NCI-H2029 treated with DMSO at 0.1 percent for 48 hours (cell line): Measurements from ENCODE around the gene MPPED2.

Source experiments
- DNase-seq: peaks from one replicate; lab custom pipeline; 2025; lab: John Stamatoyannopoulos, UW

The MPPED2 gene

GRCh38 chr11:30414244-30414643 is 171.9 kb downstream of the MPPED2 start:
- no peak for DNase-seq

GRCh38 chr11:30412509-30412908 is 173.6 kb downstream of the MPPED2 start:
- no peak for DNase-seq

DNA sequence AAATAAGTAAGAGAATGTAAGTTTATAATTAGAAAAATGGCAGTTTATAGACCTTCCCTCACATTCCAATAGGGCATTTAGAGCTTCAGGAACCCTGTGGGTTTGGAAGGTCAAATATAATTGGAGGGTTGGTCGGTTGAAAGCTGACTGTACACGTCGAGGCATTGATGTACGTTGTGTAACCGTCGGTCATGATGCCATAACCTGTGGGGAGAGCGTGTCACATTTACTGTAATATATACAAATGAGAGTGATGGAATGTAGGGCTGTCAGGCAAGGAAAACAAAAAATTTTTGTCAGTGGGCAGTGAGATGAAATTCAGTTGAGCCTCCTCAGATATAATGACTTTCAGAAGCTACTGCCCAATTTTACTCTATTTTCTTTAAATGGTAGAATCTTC is 174.8 kb downstream of the MPPED2 start:
- DNase-seq, result no peak

- DNase-seq, result no peak
These were observed 179.0 kb downstream of the MPPED2 start for GRCh38 chr11:30406978-30407762.

DNA sequence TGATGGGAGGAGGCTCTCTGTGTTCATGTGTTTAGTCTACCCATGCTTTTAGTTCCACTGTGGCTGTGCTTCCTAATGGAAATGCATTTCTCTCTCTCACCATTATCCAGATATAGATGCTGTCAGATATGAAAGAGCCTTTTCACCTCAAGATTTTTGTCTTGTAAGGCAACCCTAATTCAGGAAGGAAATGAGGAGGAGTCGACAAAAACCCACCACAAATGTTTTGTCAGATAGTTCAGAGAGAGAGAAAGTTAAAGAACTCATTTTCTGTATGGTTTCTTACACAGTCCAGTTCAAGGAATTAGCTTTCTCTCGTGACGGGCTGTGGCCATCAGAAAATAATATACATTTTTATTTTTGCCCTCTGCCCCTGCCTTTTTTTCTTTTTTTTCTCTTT is 180.8 kb downstream of the MPPED2 start:
- DNase-seq, result no peak

DNA sequence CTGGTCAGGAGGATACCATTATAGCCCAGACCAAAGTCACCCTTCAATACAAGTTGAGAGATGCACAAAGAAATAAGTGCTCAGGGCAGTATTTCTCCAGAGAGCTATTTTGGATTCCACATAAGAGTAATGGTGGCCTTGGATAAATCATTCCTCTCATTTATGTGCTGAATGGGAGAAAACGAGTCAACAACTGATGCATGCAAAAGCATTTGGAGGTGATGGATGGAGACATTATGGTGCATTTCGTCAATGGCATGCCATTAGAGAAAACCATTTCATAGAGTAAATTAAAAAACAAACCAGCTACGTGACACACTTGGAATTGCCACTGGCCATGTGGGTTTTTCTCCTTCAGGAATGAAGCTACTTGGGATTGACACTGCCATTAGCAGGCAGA is 182.0 kb downstream of the MPPED2 start:
- DNase-seq, result no peak

DNA sequence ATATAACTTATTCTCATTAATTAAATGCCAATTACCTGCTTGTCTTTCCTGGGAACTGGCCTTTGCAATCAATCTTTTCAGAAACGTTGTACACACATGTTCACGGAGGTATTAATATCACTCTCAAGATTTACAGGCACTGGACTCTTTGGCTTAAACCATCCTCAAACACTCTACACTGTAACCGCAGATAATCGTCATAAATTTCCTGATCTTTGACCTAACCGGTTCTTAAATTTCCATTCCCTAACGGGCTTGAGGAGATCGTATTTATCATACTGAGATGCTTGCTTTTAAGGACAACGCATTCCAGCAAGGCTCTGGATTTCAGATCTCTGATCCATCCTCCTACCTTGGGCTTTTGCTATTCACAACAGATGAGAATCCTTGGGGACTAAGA is 190.4 kb downstream of the MPPED2 start:
- no peak for DNase-seq

GRCh38 chr11:30393012-30393411 is 193.1 kb downstream of the MPPED2 start:
- DNase-seq, result no peak

DNA sequence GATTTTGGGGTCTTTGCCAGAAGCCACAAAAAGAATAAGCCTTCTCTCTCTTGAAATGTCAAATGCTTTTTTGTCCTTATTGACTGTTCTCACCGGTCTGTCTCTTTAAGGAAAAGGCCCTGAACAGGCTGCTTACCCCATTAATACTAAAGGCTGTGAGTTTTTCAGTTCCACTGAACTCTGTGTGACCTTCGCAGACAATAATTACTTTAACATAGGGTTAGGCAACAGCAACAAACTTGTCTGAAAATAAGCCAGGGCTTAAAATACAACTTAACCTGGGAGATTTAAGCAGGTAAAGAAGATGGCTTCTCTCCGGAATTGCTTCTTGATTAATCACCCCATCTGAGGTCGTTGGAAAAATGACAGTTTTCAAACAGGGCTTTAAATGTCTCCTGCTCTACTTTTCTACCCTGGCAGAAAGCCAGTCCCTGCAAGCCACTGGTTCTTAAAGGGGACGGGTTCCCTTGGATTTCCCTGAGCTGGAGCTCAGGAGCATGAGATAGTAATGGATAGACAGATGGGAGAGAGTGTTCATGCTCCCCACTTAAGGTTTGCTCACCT is 193.8 kb downstream of the MPPED2 start:
- DNase-seq, result no peak

- DNase-seq, result no peak
These were observed 197.2 kb downstream of the MPPED2 start for GRCh38 chr11:30388957-30389356.

DNA sequence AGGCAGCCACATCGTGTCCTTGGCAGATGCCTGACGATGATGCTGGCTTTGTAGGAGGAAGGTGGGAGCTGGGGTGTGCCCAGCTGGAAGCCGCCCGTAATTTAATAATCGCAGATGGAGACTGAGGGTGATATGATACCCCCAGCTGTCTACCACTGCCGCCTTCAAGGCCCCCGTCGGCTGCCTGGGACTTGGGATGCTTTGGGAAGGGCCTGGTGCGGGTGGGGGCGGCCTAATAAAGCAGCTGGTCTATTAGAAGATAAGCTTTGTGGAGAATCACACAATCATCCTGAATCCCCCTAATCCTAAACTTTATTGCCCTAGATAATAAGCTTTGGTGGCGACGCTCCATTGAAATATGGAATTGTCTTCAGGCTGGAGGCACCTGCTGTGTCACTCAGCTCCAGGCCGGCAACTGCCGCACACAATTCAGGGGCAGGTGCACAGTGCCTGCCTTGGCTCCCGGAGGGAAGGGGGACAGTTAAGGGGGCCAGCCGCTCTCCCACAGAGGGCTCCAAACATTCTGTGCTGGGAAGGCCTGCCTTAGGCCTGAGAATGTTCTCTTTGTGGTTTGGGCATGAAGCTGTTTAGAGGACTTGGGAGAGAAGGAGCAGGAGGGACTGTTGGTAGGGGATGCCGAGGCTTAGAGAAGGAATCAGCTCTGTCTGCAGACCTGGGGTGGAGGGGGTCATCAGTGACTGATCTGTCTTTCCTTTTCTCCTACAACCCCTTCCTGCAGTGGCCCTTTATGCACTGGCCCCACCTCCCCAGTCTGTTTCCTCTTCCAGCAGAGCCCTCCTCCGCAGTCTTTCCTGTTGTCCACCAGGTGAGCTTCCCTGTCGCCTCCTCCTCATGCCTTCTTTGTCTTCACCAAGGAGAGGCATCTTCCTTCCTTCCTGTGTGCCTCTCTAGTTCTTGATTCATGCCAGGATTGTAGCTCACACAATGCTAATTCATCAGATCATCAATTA is 198.0 kb downstream of the MPPED2 start:
- DNase-seq, result no peak

GRCh38 chr11:30381879-30382278 is 204.3 kb downstream of the MPPED2 start:
- no peak for DNase-seq

- no peak for DNase-seq
These were observed 205.3 kb downstream of the MPPED2 start for GRCh38 chr11:30380846-30381245.

- no peak for DNase-seq
These were observed 208.8 kb downstream of the MPPED2 start for GRCh38 chr11:30377347-30377746.

DNA sequence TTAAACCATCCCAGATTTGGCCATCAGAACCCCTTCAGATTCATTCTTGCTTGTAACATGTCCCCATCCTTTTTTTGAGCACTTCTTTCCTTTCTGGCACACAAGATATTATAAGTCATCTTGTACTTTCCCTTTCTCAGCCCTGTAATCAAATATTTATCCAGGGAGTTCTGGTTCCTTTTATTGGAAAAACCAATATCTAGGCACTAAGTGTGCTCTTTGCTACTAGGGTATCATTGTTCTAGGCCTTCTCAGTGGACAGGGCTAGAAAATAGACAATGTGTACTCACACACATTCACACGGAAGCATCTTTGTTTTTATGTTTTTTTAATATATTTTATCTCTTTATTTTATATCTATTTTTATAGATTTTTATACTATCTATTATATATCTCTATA is 216.0 kb downstream of the MPPED2 start:
- DNase-seq, result no peak

DNA sequence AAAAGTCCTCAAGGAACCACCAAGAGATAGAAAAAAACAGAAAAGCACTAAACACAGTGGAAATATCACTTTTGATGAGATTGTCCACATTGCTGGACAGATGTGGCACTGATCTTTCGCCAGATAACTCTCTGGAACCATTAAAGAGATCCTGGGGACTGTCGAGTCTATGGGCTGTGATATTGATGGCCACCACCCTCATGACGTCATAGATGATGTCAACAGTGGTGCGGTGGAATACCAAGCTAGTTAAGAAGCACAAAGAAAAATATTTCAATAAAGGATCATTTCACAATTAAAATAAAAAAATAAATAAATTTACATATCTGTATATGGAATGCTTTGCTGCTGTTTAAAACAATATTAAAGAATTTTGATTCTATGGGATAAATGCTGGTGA is 217.8 kb downstream of the MPPED2 start:
- no peak for DNase-seq

- DNase-seq, result no peak
These were observed 220.2 kb downstream of the MPPED2 start for GRCh38 chr11:30365793-30366517.

DNA sequence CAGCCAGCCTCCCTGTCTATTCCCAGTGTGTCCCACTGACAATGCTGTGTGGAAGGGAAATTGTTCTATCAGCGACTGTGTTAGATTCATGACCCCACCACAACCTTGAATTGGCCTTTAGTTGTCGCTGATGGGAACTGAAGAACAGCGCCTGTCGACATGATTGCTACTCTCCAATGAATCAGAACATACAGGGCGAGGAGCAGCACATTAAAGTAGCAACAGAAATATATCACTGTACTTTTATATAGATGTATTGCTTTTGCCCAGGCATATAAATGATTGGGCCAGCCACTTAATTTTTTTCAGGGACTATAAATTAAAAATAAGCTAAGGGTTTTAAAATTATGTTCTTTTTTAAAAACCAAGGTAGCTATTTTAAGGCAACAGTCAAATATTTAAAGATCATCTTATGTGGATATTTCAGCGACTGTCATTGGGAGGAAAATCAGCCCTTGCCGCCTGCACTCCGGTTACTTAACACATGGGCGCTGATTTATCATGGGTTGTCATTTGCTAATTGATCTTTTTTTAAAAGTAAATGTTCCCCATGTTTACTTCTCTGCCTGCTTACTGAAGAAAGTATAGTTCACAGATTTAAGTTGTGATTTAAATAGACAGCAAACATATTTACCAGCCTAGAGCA is 221.2 kb downstream of the MPPED2 start:
- no peak for DNase-seq

- DNase-seq, result no peak
These were observed 221.9 kb downstream of the MPPED2 start for GRCh38 chr11:30364139-30364836.

DNA sequence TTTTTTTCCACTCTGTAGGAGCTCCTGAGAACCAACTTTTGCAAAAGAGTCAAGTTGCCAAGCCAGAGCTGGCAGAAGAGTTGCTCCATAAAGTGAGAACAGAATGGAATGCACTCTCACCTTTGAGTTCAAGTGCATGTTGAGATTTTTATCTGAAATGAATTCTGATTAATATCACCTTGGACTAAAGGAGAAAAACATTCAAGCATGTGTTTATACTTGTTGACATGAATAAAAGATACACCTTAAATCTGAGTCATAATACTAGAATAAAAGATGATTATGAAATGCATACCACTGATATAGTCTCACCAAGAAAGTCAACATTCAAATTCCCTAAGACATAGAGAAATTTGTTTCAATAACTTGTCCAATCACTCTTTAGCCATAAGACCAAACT is 225.4 kb downstream of the MPPED2 start:
- no peak for DNase-seq
